Raji (cell line): Measurements from ENCODE around the gene THAP9.

Source experiments
- POLR2A ChIP-seq: IDR thresholded peaks from 2 replicates; pipeline ENCODE4 v1.6.1; 2011; ENCODE audit warnings: low read depth, low read length, control low read depth; ENCODE audit not compliant: insufficient read depth

The THAP9 gene

GRCh38 chr4:82890901-82891706 lies 9.4 kb upstream of the THAP9 start, which contains the start of gene SEC31A:
SEC31A (minus strand) TSS chr4:82891153; CDS start chr4:82881936, 9,217 bp downstream.
- peak; percentile 97 for TF ChIP-seq POLR2A

- TF ChIP-seq POLR2A, result no peak
Observed at GRCh38 chr4:82891707-82892466, 8.6 kb upstream of the THAP9 start.

- no peak for TF ChIP-seq POLR2A
Observed at GRCh38 chr4:82892467-82892802, 8.1 kb upstream of the THAP9 start.

- TF ChIP-seq POLR2A, result no peak
Observed at GRCh38 chr4:82893942-82894341, 6.6 kb upstream of the THAP9 start.

- TF ChIP-seq POLR2A, result no peak
Observed at GRCh38 chr4:82896755-82897154, 3.8 kb upstream of the THAP9 start.

GRCh38 chr4:82898322-82899243 lies 2.0 kb upstream of the THAP9 start:
- TF ChIP-seq POLR2A, result no peak

- no peak for TF ChIP-seq POLR2A
Observed at GRCh38 chr4:82899374-82900065, 1.0 kb upstream of the THAP9 start.

- TF ChIP-seq POLR2A, result no peak
Observed at GRCh38 chr4:82900066-82900410, 497 bp upstream of the THAP9 start.

GRCh38 chr4:82901183-82901718 lies 716 bp downstream of the THAP9 start:
- TF ChIP-seq POLR2A, result peak; percentile 83

- no peak for TF ChIP-seq POLR2A
Observed at GRCh38 chr4:82903737-82904136, 3.2 kb downstream of the THAP9 start.

- no peak for TF ChIP-seq POLR2A
Observed at GRCh38 chr4:82905205-82905604, 4.7 kb downstream of the THAP9 start.

GRCh38 chr4:82906469-82906868 lies 5.9 kb downstream of the THAP9 start:
- no peak for TF ChIP-seq POLR2A

- TF ChIP-seq POLR2A, result no peak
Observed at GRCh38 chr4:82909326-82909725, 8.8 kb downstream of the THAP9 start.

- TF ChIP-seq POLR2A, result no peak
Observed at GRCh38 chr4:82913305-82913704, 12.8 kb downstream of the THAP9 start.
